WERI-Rb-1 (cell line): ENCODE results near the gene RREB1.
"Not testable (repeated sequence)": the region's sequence is repeated elsewhere in the genome, so short reads cannot be mapped to it uniquely, and the experiment has no call there.

Source experiments
- DNase-seq: peaks from one replicate; pipeline ENCODE4 v3.0.0-alpha.2; 2020
- H3K27ac ChIP-seq: fragments of 250-450 bp; sonication (Bioruptor Pico); 2 replicates; pipeline ENCODE4 v1.5.1; 2020; ENCODE audit warnings: mild to moderate bottlenecking, moderate library complexity
- H3K27me3 ChIP-seq: fragments of 250-450 bp; sonication (Bioruptor Pico); 2 replicates; pipeline ENCODE4 v1.5.1; 2021; ENCODE audit warnings: mild to moderate bottlenecking, low read depth, moderate library complexity; ENCODE audit not compliant: insufficient read depth, severe bottlenecking
- H3K36me3 ChIP-seq: fragments of 250-450 bp; sonication (Bioruptor Pico); 2 replicates; pipeline ENCODE4 v1.5.1; 2020; ENCODE audit warnings: mild to moderate bottlenecking, moderate library complexity
- H3K4me3 ChIP-seq: 2 replicates; pipeline ENCODE4 v1.5.1; 2011; ENCODE audit warnings: low read depth, mild to moderate bottlenecking, control low read depth, low read length
- H3K9me3 ChIP-seq: fragments of 250-450 bp; sonication (Bioruptor Pico); 2 replicates; pipeline ENCODE4 v1.5.1; 2021; ENCODE audit warnings: mild to moderate bottlenecking, moderate library complexity; ENCODE audit not compliant: severe bottlenecking
- TF ChIP-seq, protein P1 (sequence below): IDR thresholded peaks from 2 replicates; pipeline ENCODE4 v1.5.1; 2011; ENCODE audit warnings: low read depth, mild to moderate bottlenecking, control low read depth, inconsistent platforms, low read length

RREB1 gene

GRCh38 chr6:7268816-7269555, 161.2 kb downstream of the RREB1 start:
- H3K27me3 ChIP-seq: no peaks in the 10 kb centered on the region
- H3K9me3 ChIP-seq: peaks cover 5% of the 10 kb centered on the region
- no peak overlapping the region for H3K27ac ChIP-seq
- TF ChIP-seq, protein P1, sequence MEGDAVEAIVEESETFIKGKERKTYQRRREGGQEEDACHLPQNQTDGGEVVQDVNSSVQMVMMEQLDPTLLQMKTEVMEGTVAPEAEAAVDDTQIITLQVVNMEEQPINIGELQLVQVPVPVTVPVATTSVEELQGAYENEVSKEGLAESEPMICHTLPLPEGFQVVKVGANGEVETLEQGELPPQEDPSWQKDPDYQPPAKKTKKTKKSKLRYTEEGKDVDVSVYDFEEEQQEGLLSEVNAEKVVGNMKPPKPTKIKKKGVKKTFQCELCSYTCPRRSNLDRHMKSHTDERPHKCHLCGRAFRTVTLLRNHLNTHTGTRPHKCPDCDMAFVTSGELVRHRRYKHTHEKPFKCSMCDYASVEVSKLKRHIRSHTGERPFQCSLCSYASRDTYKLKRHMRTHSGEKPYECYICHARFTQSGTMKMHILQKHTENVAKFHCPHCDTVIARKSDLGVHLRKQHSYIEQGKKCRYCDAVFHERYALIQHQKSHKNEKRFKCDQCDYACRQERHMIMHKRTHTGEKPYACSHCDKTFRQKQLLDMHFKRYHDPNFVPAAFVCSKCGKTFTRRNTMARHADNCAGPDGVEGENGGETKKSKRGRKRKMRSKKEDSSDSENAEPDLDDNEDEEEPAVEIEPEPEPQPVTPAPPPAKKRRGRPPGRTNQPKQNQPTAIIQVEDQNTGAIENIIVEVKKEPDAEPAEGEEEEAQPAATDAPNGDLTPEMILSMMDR: no peak
- H3K36me3 ChIP-seq: peaks cover 6% of the 10 kb centered on the region; the same call in 1 of the 2 replicates
- no peak for DNase-seq
- H3K4me3 ChIP-seq: no peak overlapping the region

DNA sequence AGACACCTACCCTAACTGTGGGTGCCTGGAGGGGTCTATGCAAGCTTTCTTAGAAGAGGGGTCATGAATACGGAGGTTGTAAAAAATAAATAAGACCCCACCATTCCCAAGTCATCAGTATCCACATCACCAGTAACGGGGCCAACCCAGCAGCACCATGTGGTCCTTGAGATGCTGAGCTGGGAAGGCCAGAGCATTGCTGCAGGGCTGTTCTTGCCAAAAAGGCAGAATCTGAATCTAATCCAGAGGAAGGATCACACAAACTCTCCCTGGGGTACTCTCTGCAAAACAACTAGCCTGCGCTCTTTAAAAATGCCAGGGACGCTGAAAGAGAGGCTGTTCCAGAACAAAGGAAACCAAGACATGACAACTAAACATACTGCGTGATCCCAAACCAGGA, 162.1 kb downstream of the RREB1 start:
- no peak for DNase-seq
- Histone ChIP-seq H3K27ac (no peak overlapping the region), H3K4me3 (no peak overlapping the region), H3K36me3 (peaks cover 6% of the 10 kb centered on the region; the same call in 1 of the 2 replicates), H3K27me3 (no peaks in the 10 kb centered on the region), H3K9me3 (peaks cover 5% of the 10 kb centered on the region)
- TF ChIP-seq, protein P1: no peak

- H3K9me3 ChIP-seq: peaks cover 5% of the 10 kb centered on the region
- no peaks in the 10 kb centered on the region for H3K27me3 ChIP-seq
- no peak overlapping the region for H3K4me3 ChIP-seq
- TF ChIP-seq, protein P1: no peak
- H3K27ac ChIP-seq: no peak overlapping the region
- no peak for DNase-seq
- H3K36me3 ChIP-seq: peaks cover 6% of the 10 kb centered on the region; the same call in 1 of the 2 replicates
Observed at GRCh38 chr6:7270320-7271204, 162.8 kb downstream of the RREB1 start.

DNA sequence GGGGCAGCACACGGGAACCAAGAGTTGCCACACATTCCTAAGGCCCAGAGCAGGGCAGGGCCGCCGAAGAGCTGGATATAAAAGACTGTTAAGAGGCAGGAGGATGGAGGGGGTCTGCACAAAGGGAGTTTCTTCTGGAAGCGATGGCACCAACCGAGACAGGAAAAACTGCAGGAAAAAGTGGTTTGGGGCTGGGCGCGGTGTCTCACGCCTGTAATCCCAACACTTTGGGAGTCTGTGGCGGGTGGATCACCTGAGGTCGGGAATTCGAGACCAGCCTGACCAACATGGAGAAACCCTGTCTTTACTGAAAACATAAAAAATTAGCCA, 163.4 kb downstream of the RREB1 start:
- TF ChIP-seq, protein P1: no peak
- DNase-seq: no peak
- H3K27ac ChIP-seq: no peak overlapping the region

GRCh38 chr6:7273709-7274108, 165.9 kb downstream of the RREB1 start:
- DNase-seq: no peak
- H3K27ac ChIP-seq: no peak overlapping the region
- TF ChIP-seq, protein P1: no peak
- H3K9me3 ChIP-seq: no peaks in the 10 kb centered on the region
- H3K36me3 ChIP-seq: peaks cover 5% of the 10 kb centered on the region; the same call in 1 of the 2 replicates
- H3K4me3 ChIP-seq: no peak overlapping the region
- H3K27me3 ChIP-seq: no peaks in the 10 kb centered on the region

More for the DNA sequence above, 163.4 kb downstream of the RREB1 start:
- H3K36me3 ChIP-seq: peaks cover 6% of the 10 kb centered on the region; the same call in 1 of the 2 replicates
- peaks cover under 1% of the 10 kb centered on the region for H3K9me3 ChIP-seq
- H3K4me3 ChIP-seq: no peak overlapping the region
- H3K27me3 ChIP-seq: no peaks in the 10 kb centered on the region

- not testable (repeated sequence) for H3K36me3 ChIP-seq, H3K9me3 ChIP-seq, H3K27me3 ChIP-seq, DNase-seq, H3K27ac ChIP-seq, H3K4me3 ChIP-seq
Observed at GRCh38 chr6:7274525-7274924, 166.8 kb downstream of the RREB1 start.
